HepG2 (cell line): ENCODE data around the gene SH3BP2. TPM values are rescaled to one million over a fixed set of nuclear protein-coding genes. Genes with fewer than 3 reads are reported as not detected.

Experiments
- BCL3 ChIP-seq: sonication (generic); formaldehyde crosslinking; IDR thresholded peaks from 2 replicates; pipeline ENCODE4 v1.5.1; 2020; ENCODE audit warnings: mild to moderate bottlenecking, missing genetic modification reagents, moderate library complexity
- CHD4 ChIP-seq: fragments of 200-600 bp; sonication (generic); IDR thresholded peaks from 2 replicates; pipeline ENCODE4 v1.7.0; 2017; ENCODE audit warnings: mild to moderate bottlenecking, low read length, borderline replicate concordance
- DPF2 ChIP-seq: sonication (generic); formaldehyde crosslinking; IDR thresholded peaks from 2 replicates; pipeline ENCODE4 v1.4.0; 2020; ENCODE audit warnings: mild to moderate bottlenecking, low read depth, missing genetic modification reagents, borderline replicate concordance
- ELF4 ChIP-seq: sonication (generic); formaldehyde crosslinking; IDR thresholded peaks from 2 replicates; pipeline ENCODE4 v1.5.0; 2020; ENCODE audit warnings: missing genetic modification reagents, mild to moderate bottlenecking, moderate library complexity, borderline replicate concordance
- ETV5 ChIP-seq: IDR thresholded peaks from 2 replicates; pipeline ENCODE4 v1.6.1; 2018; ENCODE audit warnings: missing biosample characterization, missing genetic modification reagents, inconsistent platforms, borderline replicate concordance
- FOXK2 ChIP-seq: fragments of 450-650 bp; IDR thresholded peaks from 2 replicates; pipeline ENCODE4 v1.6.1; 2016
- GATAD1 ChIP-seq: IDR thresholded peaks from 2 replicates; pipeline ENCODE4 v1.6.1; 2016; ENCODE audit warnings: missing genetic modification reagents, missing compliant biosample characterization
- ISL2 ChIP-seq: sonication (generic); formaldehyde crosslinking; IDR thresholded peaks from 2 replicates; pipeline ENCODE4 v1.5.0; 2020; ENCODE audit warnings: missing genetic modification reagents
- MAFG ChIP-seq: sonication (generic); formaldehyde crosslinking; IDR thresholded peaks from 2 replicates; pipeline ENCODE4 v1.5.1; 2020; ENCODE audit warnings: mild to moderate bottlenecking, missing genetic modification reagents
- NCOA2 ChIP-seq: sonication (generic); formaldehyde crosslinking; IDR thresholded peaks from 2 replicates; pipeline ENCODE4 v1.8.0; 2022; ENCODE audit warnings: inconsistent platforms
- PATZ1 ChIP-seq: sonication (generic); formaldehyde crosslinking; IDR thresholded peaks from 2 replicates; pipeline ENCODE4 v1.4.0; 2020; ENCODE audit warnings: missing genetic modification reagents
- PCBP1 ChIP-seq: fragments of 200-400 bp; formaldehyde crosslinking; IDR thresholded peaks from 2 replicates; pipeline ENCODE4 v1.6.1; 2017; ENCODE audit warnings: mild to moderate bottlenecking, low read depth, low read length, borderline replicate concordance
- RARG ChIP-seq: sonication (generic); formaldehyde crosslinking; IDR thresholded peaks from 2 replicates; pipeline ENCODE4 v1.4.0; 2020; ENCODE audit warnings: low read depth, mild to moderate bottlenecking, missing genetic modification reagents
- SALL1 ChIP-seq: sonication (generic); formaldehyde crosslinking; IDR thresholded peaks from 2 replicates; pipeline ENCODE4 v1.8.0; 2022; ENCODE audit warnings: mild to moderate bottlenecking, missing genetic modification reagents
- SALL2 ChIP-seq: sonication (generic); formaldehyde crosslinking; IDR thresholded peaks from 2 replicates; pipeline ENCODE4 v1.8.1; 2023; ENCODE audit warnings: mild to moderate bottlenecking, missing genetic modification reagents, inconsistent platforms
- SKIL ChIP-seq: sonication (generic); formaldehyde crosslinking; IDR thresholded peaks from 2 replicates; pipeline ENCODE4 v1.8.0; 2022; ENCODE audit warnings: missing genetic modification reagents, mild to moderate bottlenecking, moderate library complexity, borderline replicate concordance
- SSRP1 ChIP-seq: IDR thresholded peaks from 2 replicates; pipeline ENCODE4 v1.6.1; 2016; ENCODE audit warnings: control low read depth
- TGIF2 ChIP-seq: IDR thresholded peaks from 2 replicates; pipeline ENCODE4 v1.6.1; 2016; ENCODE audit warnings: control low read depth, missing compliant biosample characterization
- XRCC5 ChIP-seq: fragments of 200-400 bp; formaldehyde crosslinking; optimal IDR thresholded peaks from 2 replicates; pipeline ENCODE3; 2017; ENCODE audit warnings: mild to moderate bottlenecking, low read length
- ZBTB38 ChIP-seq: sonication (generic); formaldehyde crosslinking; IDR thresholded peaks from 2 replicates; pipeline ENCODE4 v1.5.1; 2020; ENCODE audit warnings: mild to moderate bottlenecking, missing genetic modification reagents
- ZFP41 ChIP-seq: sonication (generic); formaldehyde crosslinking; IDR thresholded peaks from 2 replicates; pipeline ENCODE4 v1.4.0; 2020; ENCODE audit warnings: mild to moderate bottlenecking, missing genetic modification reagents, borderline replicate concordance
- ZNF136 ChIP-seq: sonication (generic); formaldehyde crosslinking; IDR thresholded peaks from 2 replicates; pipeline ENCODE4 v1.8.1; 2022; ENCODE audit warnings: low read depth, mild to moderate bottlenecking, moderate library complexity, missing genetic modification reagents
- ZNF224 ChIP-seq: sonication (generic); formaldehyde crosslinking; IDR thresholded peaks from 2 replicates; pipeline ENCODE4 v1.5.0; 2020; ENCODE audit warnings: mild to moderate bottlenecking, missing genetic modification reagents
- ZNF446 ChIP-seq: sonication (generic); formaldehyde crosslinking; IDR thresholded peaks from 2 replicates; pipeline ENCODE4 v1.5.0; 2020; ENCODE audit warnings: mild to moderate bottlenecking, missing genetic modification reagents
- ZNF644 ChIP-seq: IDR thresholded peaks from 2 replicates; pipeline ENCODE4 v1.6.1; 2016; ENCODE audit warnings: low read depth
- ZNF674 ChIP-seq: sonication (generic); formaldehyde crosslinking; IDR thresholded peaks from 2 replicates; pipeline ENCODE4 v1.5.0; 2020; ENCODE audit warnings: low read depth, mild to moderate bottlenecking, missing genetic modification reagents
- polyA plus RNA-seq, 8 experiments: library from polyadenylated mRNA; depleted of rRNA in 3 of 8; stranded (reverse) in 7 of 8; unstranded in 1 of 8; fragments of >200 nt; fragmentation: Illumina TruSeq in 4 of 8; extraction: Trizol in 4 of 8; gene quantifications; 2 replicates each; pipeline versions ENCODE4 v1.2.1 to v1.2.3, GENCODE V29; 2011 to 2016; ENCODE audit warnings: low read depth in 4 of 8, missing spikeins in 1 of 8, mixed read lengths in 1 of 8; ENCODE audit not compliant: insufficient read depth in 1 of 8
- total RNA-seq, 5 experiments: library from RNA; depleted of rRNA; stranded (reverse); fragments of >200 nt; fragmentation: Illumina TruSeq; extraction: Trizol; gene quantifications; 2 replicates each; pipeline ENCODE4 v1.2.3, GENCODE V29; 2016; ENCODE audit warnings: low read depth in 1 of 5

Gene SH3BP2
- total and polyA plus RNA-seq, 2 of the 13 experiments (the other 11 are each of a cell fraction or from before 2014, with no cell fraction given): 16.9 to 34.5 TPM

DNA sequence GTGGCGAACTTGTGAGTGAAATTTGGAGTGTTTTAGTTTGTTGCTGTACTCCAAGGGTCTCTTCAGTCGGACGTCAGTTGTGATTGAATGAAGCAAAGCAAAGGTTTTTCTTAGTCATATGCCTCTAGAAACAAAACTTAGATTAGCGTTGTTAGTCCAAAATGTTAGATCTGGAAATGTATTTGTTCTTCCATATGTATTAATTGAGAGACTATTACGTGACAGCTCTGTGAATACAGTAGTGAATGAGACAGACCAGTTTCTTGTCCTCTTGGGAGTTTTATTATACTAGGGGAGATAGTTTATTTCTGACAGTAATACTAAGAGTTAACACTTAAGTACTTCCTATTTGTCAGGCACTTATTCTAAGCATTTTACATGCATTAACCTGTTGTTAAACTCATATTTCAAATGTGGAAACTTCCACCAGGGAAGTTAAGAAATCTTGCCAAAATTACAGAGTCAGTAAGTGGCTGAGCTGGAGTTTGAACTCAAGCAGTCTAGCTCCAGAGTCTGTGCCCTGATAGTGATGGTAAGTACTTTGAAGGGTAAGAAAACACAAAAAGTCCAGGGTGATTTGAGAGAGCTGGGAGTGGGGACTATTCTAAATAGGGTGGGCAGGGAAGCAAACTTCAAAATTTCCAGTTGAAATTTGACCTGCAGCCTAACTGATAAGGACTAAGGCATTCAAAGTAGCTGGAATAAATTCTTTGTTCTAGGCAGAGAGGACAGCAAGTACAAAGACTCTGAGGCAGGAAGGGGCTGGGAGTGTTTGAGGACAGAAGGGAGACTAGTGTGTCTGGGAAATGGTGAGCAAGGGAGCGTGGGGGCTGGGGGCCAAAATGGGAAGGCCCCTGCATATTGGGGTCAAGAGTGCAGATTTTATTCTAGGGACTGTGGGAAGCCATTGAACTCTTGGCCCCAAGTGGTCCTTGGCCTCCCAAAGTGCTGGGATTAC lies 67.8 kb downstream of the SH3BP2 start (continued):
- TF ChIP-seq ZNF224: no peak
- peak; percentile 88 for TF ChIP-seq SALL1
- peak; percentile 83 for TF ChIP-seq NCOA2 (CRISPR knock-in tag)
- no peak for TF ChIP-seq ELF4 (CRISPR knock-in tag)
- peak; percentile 90 for TF ChIP-seq SKIL (CRISPR knock-in tag)
- TF ChIP-seq ZFP41 (CRISPR knock-in tag): no peak
- TF ChIP-seq ISL2: peak; percentile 65; the same call in 1 of the 2 replicates
- TF ChIP-seq ZNF644 (CRISPR knock-in tag): 0 out of 2 replicates have a peak, but pooled peaks have one; percentile 35
- no peak for TF ChIP-seq RARG (CRISPR knock-in tag)
- no peak for TF ChIP-seq ZNF136 (CRISPR knock-in tag)
- TF ChIP-seq TGIF2: peak; percentile 29; the same call in 1 of the 2 replicates
- no peak for TF ChIP-seq SALL2
- TF ChIP-seq ETV5 (CRISPR knock-in tag): peak; percentile 72
- no peak for TF ChIP-seq BCL3 (CRISPR knock-in tag)
- TF ChIP-seq FOXK2: peak; percentile 32; the same call in 1 of the 2 replicates
- TF ChIP-seq DPF2 (CRISPR knock-in tag): peak; percentile 44; the same call in 1 of the 2 replicates
- TF ChIP-seq ZBTB38 (CRISPR knock-in tag): no peak
- no peak for TF ChIP-seq ZNF674 (CRISPR knock-in tag)
- no peak for TF ChIP-seq GATAD1 (CRISPR knock-in tag)
- TF ChIP-seq PATZ1 (CRISPR knock-in tag): peak; percentile 100
- 0 out of 2 replicates have a peak, but pooled peaks have one; percentile 48 for TF ChIP-seq CHD4
- TF ChIP-seq ZNF446 (CRISPR knock-in tag): no peak
- peak; percentile 38 for TF ChIP-seq XRCC5
- no peak for TF ChIP-seq MAFG
- TF ChIP-seq SSRP1 (CRISPR knock-in tag): peak; percentile 55; the same call in 1 of the 2 replicates
- no peak for TF ChIP-seq PCBP1
